ENCODE results near the gene RANBP3L. TPM values are rescaled to one million over a fixed set of nuclear protein-coding genes. Genes with fewer than 3 reads are reported as not detected.
"Not testable (repeated sequence)": the region's sequence is repeated elsewhere in the genome, so short reads cannot be mapped to it uniquely, and the experiment has no call there.

The RANBP3L gene
- not detected in 2 replicates for total RNA-seq

GRCh38 chr5:36301858-36302603 is at the start of gene RANBP3L:
TSS of gene RANBP3L (minus strand) at chr5:36301902. CDS start at chr5:36301416, 486 bp downstream.
- intact Hi-C loops (cut with micrococcal nuclease), result no loop called here

- intact Hi-C loops (cut with micrococcal nuclease), result no loop called here
Measured at GRCh38 chr5:36346896-36347690, 45.4 kb upstream of the RANBP3L start.

GRCh38 chr5:36344899-36345298 is 43.2 kb upstream of the RANBP3L start:
- intact Hi-C loops (cut with micrococcal nuclease), result no loop called here

GRCh38 chr5:36341720-36342119 is 40.0 kb upstream of the RANBP3L start:
- intact Hi-C loops (cut with micrococcal nuclease), result not testable (repeated sequence)

- intact Hi-C loops (cut with micrococcal nuclease), result no loop called here
Measured at GRCh38 chr5:36337597-36337996, 35.9 kb upstream of the RANBP3L start.

GRCh38 chr5:36334315-36334714 is 32.6 kb upstream of the RANBP3L start:
- intact Hi-C loops (cut with micrococcal nuclease), result no loop called here

- intact Hi-C loops (cut with micrococcal nuclease), result not testable (repeated sequence)
Measured at GRCh38 chr5:36332720-36333119, 31.0 kb upstream of the RANBP3L start.

- intact Hi-C loops (cut with micrococcal nuclease), result no loop called here
Measured at GRCh38 chr5:36325196-36325595, 23.5 kb upstream of the RANBP3L start.

GRCh38 chr5:36323926-36324781 is 22.5 kb upstream of the RANBP3L start:
- intact Hi-C loops (cut with micrococcal nuclease), result no loop called here

- intact Hi-C loops (cut with micrococcal nuclease), result no loop called here
Measured at GRCh38 chr5:36312953-36313672, 11.4 kb upstream of the RANBP3L start.

GRCh38 chr5:36311956-36312355 is 10.3 kb upstream of the RANBP3L start:
- intact Hi-C loops (cut with micrococcal nuclease), result no loop called here

GRCh38 chr5:36310138-36310537 is 8.4 kb upstream of the RANBP3L start:
- intact Hi-C loops (cut with micrococcal nuclease), result no loop called here

GRCh38 chr5:36305571-36306326 is 4.0 kb upstream of the RANBP3L start:
- intact Hi-C loops (cut with micrococcal nuclease), result loop anchor here (1.0 to 5.0 kb wide), 2 partner anchors 38 to 226 kb away; no protein-coding TSS in a partner anchor

- intact Hi-C loops (cut with micrococcal nuclease), result no loop called here
Measured at GRCh38 chr5:36304095-36304805, 2.5 kb upstream of the RANBP3L start.

GRCh38 chr5:36300927-36301540 is 668 bp downstream of the RANBP3L start:
- intact Hi-C loops (cut with micrococcal nuclease), result no loop called here

- intact Hi-C loops (cut with micrococcal nuclease), result no loop called here
Measured at GRCh38 chr5:36300191-36300926, 1.3 kb downstream of the RANBP3L start.

GRCh38 chr5:36298552-36298951 is 3.1 kb downstream of the RANBP3L start:
- intact Hi-C loops (cut with micrococcal nuclease), result no loop called here

- intact Hi-C loops (cut with micrococcal nuclease), result no loop called here
Measured at GRCh38 chr5:36297653-36298052, 4.0 kb downstream of the RANBP3L start.
